Measurements from ENCODE around the gene UHRF1. TPM values are rescaled to one million over a fixed set of nuclear protein-coding genes. Genes with fewer than 3 reads are reported as not detected.
A peak's percentile ranks its signal among the peaks of the same experiment; 100 is the strongest.

Gene UHRF1
- total RNA-seq, 4 donors from 2014 or later, result 0.46 to 21.8 (median 0.77) TPM; not detected in 1

DNA sequence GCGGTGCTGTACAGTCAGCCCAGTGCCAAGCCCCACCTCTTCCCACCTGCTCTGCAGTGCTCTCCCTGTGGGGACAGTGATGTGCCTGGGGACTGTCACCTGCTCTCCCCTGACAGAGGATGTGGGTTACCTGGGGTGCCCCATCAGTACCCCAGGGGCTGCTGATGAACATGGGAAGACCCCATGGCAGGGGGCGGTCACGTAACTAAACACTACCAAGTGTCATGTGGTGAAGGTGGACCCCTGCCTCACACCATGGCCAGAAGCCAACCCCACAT is 72.3 kb downstream of the UHRF1 start:
- Histone ChIP-seq H3K27me3 (no peaks in the 10 kb centered on the region), H3K9me3 (no peaks in the 10 kb centered on the region), H3K4me3 (no peak overlapping the region), H3K27ac (no peak overlapping the region), H3K4me1 (peaks cover 10 to 23% of the 10 kb centered on the region in 2 donors), H3K36me3 (no peaks in the 10 kb centered on the region)
- intact Hi-C loops (cut with DNase I; ENCODE audit: low total_unique reads), result no loop called here
- no peak for DNase-seq
- TF ChIP-seq CTCF (IDR thresholded peaks at IDR 0.05) (no peak), POLR2A (IDR thresholded peaks at IDR 0.05) (no peak)

DNA sequence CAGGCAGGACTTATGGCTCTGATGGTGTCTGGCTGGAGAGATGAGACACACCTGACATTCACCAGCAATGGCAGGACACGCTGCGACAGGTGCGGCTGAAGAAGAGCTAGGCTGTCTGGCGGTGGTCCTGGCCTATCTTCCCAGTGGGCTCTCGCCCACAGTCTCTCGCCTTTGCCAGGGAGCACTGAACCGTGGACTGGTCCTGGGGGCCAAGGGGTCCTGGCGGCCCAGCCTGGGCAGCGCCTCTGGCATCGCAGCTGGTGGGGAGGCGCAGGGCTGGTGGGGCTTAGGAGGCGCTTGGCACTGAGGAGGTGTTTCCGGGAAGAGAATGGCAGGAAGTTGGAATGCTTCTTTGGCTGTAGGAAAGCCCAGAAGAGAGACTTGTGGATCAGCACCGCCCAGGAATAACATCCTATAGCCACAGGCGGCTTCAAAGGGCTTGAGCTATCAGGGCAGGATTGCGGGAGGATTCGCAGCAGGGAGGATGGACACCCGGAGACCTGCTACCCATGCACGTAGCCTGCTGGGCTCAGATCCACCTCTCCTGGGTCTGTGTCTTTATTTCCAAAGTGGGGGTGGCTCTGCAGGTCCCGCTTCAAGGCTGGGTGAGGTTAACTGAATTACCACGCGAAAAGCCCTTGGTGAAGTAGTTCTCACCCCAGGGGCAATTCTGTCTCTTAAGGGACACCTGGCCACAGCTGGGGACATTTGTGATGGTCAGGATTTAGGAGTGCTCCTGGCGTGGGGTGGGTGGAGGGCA is 74.2 kb downstream of the UHRF1 start:
- Histone ChIP-seq H3K4me1 (peaks cover 0 to 17% of the 10 kb centered on the region in 2 donors), H3K27me3 (no peaks in the 10 kb centered on the region), H3K27ac (no peak overlapping the region), H3K36me3 (no peaks in the 10 kb centered on the region), H3K4me3 (no peak overlapping the region), H3K9me3 (no peaks in the 10 kb centered on the region)
- no peak for DNase-seq
- intact Hi-C loops (cut with DNase I; ENCODE audit: low total_unique reads), result no loop called here
- TF ChIP-seq CTCF (IDR thresholded peaks at IDR 0.05) (no peak), POLR2A (IDR thresholded peaks at IDR 0.05) (no peak)

DNA sequence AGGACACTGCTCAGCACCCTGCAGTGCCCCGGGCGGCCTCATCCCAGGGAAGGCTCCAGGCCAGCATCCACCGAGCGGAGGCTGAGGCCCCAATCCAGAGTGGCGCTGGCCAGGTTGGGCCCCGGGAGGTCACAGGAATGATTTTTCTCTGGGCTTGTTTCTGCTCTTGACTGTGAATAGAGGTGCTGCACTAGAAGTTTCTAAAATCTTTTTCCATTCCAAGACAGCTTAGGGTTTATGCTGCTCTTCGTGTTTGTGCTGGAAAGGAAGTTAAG is 74.7 kb downstream of the UHRF1 start:
- no peak for DNase-seq
- Histone ChIP-seq H3K27ac (no peak overlapping the region), H3K36me3 (no peaks in the 10 kb centered on the region), H3K4me1 (peaks cover 0 to 14% of the 10 kb centered on the region in 2 donors), H3K27me3 (no peaks in the 10 kb centered on the region), H3K4me3 (no peak overlapping the region), H3K9me3 (no peaks in the 10 kb centered on the region)
- intact Hi-C loops (cut with DNase I; ENCODE audit: low total_unique reads), result no loop called here
- no peak for TF ChIP-seq POLR2A (IDR thresholded peaks at IDR 0.05)
- TF ChIP-seq CTCF (IDR thresholded peaks at IDR 0.05), result no peak

DNA sequence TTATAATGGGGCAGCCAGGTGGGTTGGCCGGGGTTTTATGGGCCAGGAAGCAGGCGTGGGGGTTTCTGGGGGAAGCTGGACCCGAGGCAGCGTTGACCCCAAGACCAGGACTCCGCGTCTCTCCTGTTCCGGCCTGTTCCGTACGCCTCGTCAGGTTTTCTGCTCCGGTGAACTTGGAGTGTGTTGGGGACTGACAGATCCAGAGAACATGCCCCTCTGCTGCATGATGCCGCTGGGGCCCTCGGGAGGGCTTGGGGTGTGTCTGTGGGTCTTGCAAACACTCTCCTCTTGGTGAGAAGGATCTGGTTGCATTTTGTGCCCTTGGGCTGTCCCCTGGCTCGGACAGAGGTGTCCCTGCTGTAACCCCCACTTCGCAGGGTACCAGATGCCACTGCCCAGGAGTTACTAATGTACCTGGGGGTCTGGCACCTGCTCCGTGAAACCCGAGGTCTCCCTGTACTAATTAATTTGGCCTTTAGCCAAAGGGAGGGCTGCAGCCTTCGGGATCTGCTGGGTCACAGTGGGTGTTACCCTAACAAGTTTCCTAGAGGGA is 75.2 kb downstream of the UHRF1 start:
- Histone ChIP-seq H3K36me3 (no peaks in the 10 kb centered on the region), H3K27ac (no peak overlapping the region), H3K9me3 (no peaks in the 10 kb centered on the region), H3K4me1 (peaks cover 0 to 14% of the 10 kb centered on the region in 2 donors), H3K27me3 (no peaks in the 10 kb centered on the region), H3K4me3 (no peak overlapping the region)
- DNase-seq, result no peak
- TF ChIP-seq POLR2A (IDR thresholded peaks at IDR 0.05) (no peak), CTCF (IDR thresholded peaks at IDR 0.05) (no peak)
- intact Hi-C loops (cut with DNase I; ENCODE audit: low total_unique reads), result no loop called here

DNA sequence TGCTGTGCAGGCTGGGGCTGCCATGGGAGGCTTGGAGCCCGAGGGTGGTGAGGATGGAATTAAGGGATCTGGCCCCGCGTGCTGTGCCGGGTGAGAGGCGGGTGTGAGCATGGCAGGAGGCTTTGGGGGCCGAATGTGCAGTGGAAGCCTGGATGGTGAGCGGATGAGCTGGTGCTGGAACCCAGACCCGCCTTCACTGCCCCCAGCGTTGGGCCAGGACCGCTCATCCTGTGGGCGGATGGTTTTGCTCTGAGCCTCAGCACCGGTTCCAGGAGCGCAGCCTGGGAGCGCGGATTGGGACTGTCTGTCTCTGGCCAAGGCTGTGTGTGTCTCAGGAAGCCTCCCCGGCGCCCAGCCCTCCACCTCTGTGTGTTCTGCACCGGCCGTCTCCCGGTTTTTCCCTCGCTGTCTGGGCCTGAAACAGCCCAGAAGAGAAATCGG is 76.3 kb downstream of the UHRF1 start:
- H3K4me3 ChIP-seq, result no peak overlapping the region
- intact Hi-C loops (cut with DNase I; ENCODE audit: low total_unique reads), result no loop called here
- H3K9me3 ChIP-seq, result no peaks in the 10 kb centered on the region
- H3K27ac ChIP-seq, result peak overlapping the region in 1 of 2 donors; percentile 34
- H3K36me3 ChIP-seq, result no peaks in the 10 kb centered on the region
- no peak for TF ChIP-seq CTCF (IDR thresholded peaks at IDR 0.05)
- no peak for TF ChIP-seq POLR2A (IDR thresholded peaks at IDR 0.05)
- no peak for DNase-seq
- peaks cover 0 to 14% of the 10 kb centered on the region in 2 donors for H3K4me1 ChIP-seq
- no peaks in the 10 kb centered on the region for H3K27me3 ChIP-seq
